ENCODE data around the gene TENM3.

TENM3 gene

DNA sequence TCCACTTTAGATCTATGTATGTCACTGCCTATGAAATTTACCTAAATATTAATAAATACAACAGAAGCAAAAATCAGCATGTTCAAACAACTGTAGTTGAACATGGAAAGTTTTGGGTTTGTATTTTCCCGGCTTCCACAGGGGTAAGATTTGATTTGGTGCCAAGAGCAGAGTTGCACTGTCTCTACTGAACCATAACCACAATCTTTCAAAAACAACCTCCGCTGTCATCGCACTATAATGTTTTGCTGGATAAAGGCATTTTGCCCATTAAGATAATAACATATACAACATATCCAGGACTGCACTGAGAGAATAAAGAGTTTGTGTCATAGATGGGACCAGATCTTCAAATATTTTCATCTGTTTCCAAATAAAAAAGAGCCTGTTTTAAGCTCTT lies 94.9 kb downstream of the TENM3 start (continued):
- TF ChIP-seq, protein P1, sequence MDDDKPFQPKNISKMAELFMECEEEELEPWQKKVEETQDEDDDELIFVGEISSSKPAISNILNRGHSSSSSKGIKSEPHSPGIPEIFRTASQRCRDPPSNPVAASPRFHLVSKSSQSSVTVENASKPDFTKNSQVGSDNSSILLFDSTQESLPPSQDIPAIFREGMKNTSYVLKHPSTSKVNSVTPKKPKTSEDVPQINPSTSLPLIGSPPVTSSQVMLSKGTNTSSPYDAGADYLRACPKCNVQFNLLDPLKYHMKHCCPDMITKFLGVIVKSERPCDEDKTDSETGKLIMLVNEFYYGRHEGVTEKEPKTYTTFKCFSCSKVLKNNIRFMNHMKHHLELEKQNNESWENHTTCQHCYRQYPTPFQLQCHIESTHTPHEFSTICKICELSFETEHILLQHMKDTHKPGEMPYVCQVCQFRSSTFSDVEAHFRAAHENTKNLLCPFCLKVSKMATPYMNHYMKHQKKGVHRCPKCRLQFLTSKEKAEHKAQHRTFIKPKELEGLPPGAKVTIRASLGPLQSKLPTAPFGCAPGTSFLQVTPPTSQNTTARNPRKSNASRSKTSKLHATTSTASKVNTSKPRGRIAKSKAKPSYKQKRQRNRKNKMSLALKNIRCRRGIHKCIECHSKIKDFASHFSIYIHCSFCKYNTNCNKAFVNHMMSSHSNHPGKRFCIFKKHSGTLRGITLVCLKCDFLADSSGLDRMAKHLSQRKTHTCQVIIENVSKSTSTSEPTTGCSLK (tag by site-specific recombination; IDR thresholded peaks at IDR 0.05): no peak
- TF ChIP-seq ZBTB8A (tag by site-specific recombination; IDR thresholded peaks at IDR 0.05): no peak
- TF ChIP-seq, protein P2, sequence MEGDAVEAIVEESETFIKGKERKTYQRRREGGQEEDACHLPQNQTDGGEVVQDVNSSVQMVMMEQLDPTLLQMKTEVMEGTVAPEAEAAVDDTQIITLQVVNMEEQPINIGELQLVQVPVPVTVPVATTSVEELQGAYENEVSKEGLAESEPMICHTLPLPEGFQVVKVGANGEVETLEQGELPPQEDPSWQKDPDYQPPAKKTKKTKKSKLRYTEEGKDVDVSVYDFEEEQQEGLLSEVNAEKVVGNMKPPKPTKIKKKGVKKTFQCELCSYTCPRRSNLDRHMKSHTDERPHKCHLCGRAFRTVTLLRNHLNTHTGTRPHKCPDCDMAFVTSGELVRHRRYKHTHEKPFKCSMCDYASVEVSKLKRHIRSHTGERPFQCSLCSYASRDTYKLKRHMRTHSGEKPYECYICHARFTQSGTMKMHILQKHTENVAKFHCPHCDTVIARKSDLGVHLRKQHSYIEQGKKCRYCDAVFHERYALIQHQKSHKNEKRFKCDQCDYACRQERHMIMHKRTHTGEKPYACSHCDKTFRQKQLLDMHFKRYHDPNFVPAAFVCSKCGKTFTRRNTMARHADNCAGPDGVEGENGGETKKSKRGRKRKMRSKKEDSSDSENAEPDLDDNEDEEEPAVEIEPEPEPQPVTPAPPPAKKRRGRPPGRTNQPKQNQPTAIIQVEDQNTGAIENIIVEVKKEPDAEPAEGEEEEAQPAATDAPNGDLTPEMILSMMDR (tag by site-specific recombination; IDR thresholded peaks at IDR 0.05): no peak
- TF ChIP-seq, protein P3, sequence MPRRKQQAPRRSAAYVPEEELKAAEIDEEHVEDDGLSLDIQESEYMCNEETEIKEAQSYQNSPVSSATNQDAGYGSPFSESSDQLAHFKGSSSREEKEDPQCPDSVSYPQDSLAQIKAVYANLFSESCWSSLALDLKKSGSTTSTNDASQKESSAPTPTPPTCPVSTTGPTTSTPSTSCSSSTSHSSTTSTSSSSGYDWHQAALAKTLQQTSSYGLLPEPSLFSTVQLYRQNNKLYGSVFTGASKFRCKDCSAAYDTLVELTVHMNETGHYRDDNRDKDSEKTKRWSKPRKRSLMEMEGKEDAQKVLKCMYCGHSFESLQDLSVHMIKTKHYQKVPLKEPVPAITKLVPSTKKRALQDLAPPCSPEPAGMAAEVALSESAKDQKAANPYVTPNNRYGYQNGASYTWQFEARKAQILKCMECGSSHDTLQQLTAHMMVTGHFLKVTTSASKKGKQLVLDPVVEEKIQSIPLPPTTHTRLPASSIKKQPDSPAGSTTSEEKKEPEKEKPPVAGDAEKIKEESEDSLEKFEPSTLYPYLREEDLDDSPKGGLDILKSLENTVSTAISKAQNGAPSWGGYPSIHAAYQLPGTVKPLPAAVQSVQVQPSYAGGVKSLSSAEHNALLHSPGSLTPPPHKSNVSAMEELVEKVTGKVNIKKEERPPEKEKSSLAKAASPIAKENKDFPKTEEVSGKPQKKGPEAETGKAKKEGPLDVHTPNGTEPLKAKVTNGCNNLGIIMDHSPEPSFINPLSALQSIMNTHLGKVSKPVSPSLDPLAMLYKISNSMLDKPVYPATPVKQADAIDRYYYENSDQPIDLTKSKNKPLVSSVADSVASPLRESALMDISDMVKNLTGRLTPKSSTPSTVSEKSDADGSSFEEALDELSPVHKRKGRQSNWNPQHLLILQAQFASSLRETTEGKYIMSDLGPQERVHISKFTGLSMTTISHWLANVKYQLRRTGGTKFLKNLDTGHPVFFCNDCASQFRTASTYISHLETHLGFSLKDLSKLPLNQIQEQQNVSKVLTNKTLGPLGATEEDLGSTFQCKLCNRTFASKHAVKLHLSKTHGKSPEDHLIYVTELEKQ (tag by site-specific recombination; IDR thresholded peaks at IDR 0.05; ENCODE audit: borderline replicate concordance): no peak
- TF ChIP-seq TCF7L2 (IDR thresholded peaks at IDR 0.05; ENCODE audit: borderline replicate concordance, low read depth, low read length): no peak
- peak; percentile 73 for TF ChIP-seq ZNF843 (tag by site-specific recombination; IDR thresholded peaks at IDR 0.05)
- TF ChIP-seq ZNF423 (tag by site-specific recombination; IDR thresholded peaks at IDR 0.05): no peak
- TF ChIP-seq ZNF433 (tag by site-specific recombination; IDR thresholded peaks at IDR 0.05; ENCODE audit: low read depth): no peak
- TF ChIP-seq ZBTB7A (tag by site-specific recombination; IDR thresholded peaks at IDR 0.05; ENCODE audit: low read depth): no peak
- TF ChIP-seq SP7 (tag by site-specific recombination; IDR thresholded peaks at IDR 0.05): 0 out of 2 replicates have a peak, but pooled peaks have one; percentile 26
- TF ChIP-seq GLI2 (tag by site-specific recombination; IDR thresholded peaks at IDR 0.05; ENCODE audit: borderline replicate concordance, low read depth): no peak
- TF ChIP-seq, protein P4, sequence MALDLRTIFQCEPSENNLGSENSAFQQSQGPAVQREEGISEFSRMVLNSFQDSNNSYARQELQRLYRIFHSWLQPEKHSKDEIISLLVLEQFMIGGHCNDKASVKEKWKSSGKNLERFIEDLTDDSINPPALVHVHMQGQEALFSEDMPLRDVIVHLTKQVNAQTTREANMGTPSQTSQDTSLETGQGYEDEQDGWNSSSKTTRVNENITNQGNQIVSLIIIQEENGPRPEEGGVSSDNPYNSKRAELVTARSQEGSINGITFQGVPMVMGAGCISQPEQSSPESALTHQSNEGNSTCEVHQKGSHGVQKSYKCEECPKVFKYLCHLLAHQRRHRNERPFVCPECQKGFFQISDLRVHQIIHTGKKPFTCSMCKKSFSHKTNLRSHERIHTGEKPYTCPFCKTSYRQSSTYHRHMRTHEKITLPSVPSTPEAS (tag by site-specific recombination; IDR thresholded peaks at IDR 0.05): no peak
- no peak for TF ChIP-seq ZNF335 (tag by site-specific recombination; conservative IDR thresholded peaks at IDR 0.05)
- TF ChIP-seq, protein P5, sequence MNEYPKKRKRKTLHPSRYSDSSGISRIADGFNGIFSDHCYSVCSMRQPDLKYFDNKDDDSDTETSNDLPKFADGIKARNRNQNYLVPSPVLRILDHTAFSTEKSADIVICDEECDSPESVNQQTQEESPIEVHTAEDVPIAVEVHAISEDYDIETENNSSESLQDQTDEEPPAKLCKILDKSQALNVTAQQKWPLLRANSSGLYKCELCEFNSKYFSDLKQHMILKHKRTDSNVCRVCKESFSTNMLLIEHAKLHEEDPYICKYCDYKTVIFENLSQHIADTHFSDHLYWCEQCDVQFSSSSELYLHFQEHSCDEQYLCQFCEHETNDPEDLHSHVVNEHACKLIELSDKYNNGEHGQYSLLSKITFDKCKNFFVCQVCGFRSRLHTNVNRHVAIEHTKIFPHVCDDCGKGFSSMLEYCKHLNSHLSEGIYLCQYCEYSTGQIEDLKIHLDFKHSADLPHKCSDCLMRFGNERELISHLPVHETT (tag by site-specific recombination; IDR thresholded peaks at IDR 0.05): no peak
- peak; percentile 29; the same call in 1 of the 2 replicates for TF ChIP-seq IKZF3 (tag by site-specific recombination; IDR thresholded peaks at IDR 0.05)
- TF ChIP-seq ZNF19 (tag by site-specific recombination; IDR thresholded peaks at IDR 0.05; ENCODE audit: low read depth): no peak
- no peak for TF ChIP-seq ZNF394 (tag by site-specific recombination; IDR thresholded peaks at IDR 0.05; ENCODE audit: borderline replicate concordance)
- TF ChIP-seq, protein P6, sequence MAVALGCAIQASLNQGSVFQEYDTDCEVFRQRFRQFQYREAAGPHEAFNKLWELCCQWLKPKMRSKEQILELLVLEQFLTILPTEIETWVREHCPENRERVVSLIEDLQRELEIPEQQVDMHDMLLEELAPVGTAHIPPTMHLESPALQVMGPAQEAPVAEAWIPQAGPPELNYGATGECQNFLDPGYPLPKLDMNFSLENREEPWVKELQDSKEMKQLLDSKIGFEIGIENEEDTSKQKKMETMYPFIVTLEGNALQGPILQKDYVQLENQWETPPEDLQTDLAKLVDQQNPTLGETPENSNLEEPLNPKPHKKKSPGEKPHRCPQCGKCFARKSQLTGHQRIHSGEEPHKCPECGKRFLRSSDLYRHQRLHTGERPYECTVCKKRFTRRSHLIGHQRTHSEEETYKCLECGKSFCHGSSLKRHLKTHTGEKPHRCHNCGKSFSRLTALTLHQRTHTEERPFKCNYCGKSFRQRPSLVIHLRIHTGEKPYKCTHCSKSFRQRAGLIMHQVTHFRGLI (tag by site-specific recombination; IDR thresholded peaks at IDR 0.05): no peak
- no peak for TF ChIP-seq SP2 (tag by site-specific recombination; IDR thresholded peaks at IDR 0.05)
- no peak for TF ChIP-seq ZNF138 (tag by site-specific recombination; IDR thresholded peaks at IDR 0.05; ENCODE audit: borderline replicate concordance)
- TF ChIP-seq ZBTB1 (tag by site-specific recombination; IDR thresholded peaks at IDR 0.05): no peak
- TF ChIP-seq ZNF658 (tag by site-specific recombination; IDR thresholded peaks at IDR 0.05): no peak
- TF ChIP-seq, protein P7, sequence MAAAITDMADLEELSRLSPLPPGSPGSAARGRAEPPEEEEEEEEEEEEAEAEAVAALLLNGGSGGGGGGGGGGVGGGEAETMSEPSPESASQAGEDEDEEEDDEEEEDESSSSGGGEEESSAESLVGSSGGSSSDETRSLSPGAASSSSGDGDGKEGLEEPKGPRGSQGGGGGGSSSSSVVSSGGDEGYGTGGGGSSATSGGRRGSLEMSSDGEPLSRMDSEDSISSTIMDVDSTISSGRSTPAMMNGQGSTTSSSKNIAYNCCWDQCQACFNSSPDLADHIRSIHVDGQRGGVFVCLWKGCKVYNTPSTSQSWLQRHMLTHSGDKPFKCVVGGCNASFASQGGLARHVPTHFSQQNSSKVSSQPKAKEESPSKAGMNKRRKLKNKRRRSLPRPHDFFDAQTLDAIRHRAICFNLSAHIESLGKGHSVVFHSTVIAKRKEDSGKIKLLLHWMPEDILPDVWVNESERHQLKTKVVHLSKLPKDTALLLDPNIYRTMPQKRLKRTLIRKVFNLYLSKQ (tag by site-specific recombination; IDR thresholded peaks at IDR 0.05; ENCODE audit: borderline replicate concordance): no peak
- no peak for TF ChIP-seq ZNF549 (tag by site-specific recombination; IDR thresholded peaks at IDR 0.05)
- no peak for TF ChIP-seq ZNF2 (tag by site-specific recombination; IDR thresholded peaks at IDR 0.05)
- no peak for TF ChIP-seq EGR2 (tag by site-specific recombination; IDR thresholded peaks at IDR 0.05; ENCODE audit: low read depth)
- no peak; the same call in 1 of the 2 replicates for TF ChIP-seq KLF8 (tag by site-specific recombination; IDR thresholded peaks at IDR 0.05)
- no peak for TF ChIP-seq ZNF558 (tag by site-specific recombination; IDR thresholded peaks at IDR 0.05)
